ENCODE data around the gene ITGAV.

ITGAV gene

GRCh38 chr2:186589612-186590349, at the start of gene ITGAV:
Gene ITGAV (plus strand): TSS chr2:186590056. CDS start chr2:186590339, 283 bp downstream.
- H3K9ac ChIP-seq (ENCODE audit: low read depth, low read length) = peak within 1 kb of the TSS; percentile 92
- H3K27me3 ChIP-seq (ENCODE audit: insufficient read depth, low read length) = peaks cover 5% of the 10 kb centered on the region; the same call in 1 of the 2 replicates
- H3K27ac ChIP-seq (ENCODE audit: low read length) = no peak within 1 kb of the TSS
- no peaks in the 10 kb centered on the region for H3K9me3 ChIP-seq (ENCODE audit: insufficient read depth, low read depth, low read length)
- H3K36me3 ChIP-seq (ENCODE audit: insufficient read depth, low read depth, low read length) = no peaks in the 10 kb centered on the region
- peaks cover 20% of the 10 kb centered on the region; the same call in 1 of the 2 replicates for H3K4me1 ChIP-seq (ENCODE audit: insufficient read depth, low read length)
- peak within 1 kb of the TSS; percentile 97 for H3K4me3 ChIP-seq (ENCODE audit: low read length)

DNA sequence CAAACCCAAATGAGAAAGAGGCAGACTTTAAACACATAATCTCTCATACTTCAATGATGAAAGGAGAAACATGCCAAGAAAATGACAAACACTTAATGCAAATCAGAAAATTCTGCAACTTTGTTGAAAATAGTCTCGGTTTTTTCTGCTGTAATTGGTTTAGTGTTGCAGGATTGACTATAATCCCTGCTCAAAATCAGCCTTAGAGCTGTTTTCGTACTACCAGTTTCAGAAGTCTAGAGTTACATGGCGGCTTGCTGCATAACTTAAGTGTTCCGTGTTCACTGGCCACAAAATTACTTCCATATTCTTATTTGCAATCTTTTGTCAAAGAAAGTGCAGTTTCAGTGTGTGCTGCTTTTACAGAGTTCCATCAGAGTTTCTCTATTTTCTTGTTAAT, 48.9 kb upstream of the ITGAV start:
- no peaks in the 10 kb centered on the region for H3K36me3 ChIP-seq (ENCODE audit: insufficient read depth, low read depth, low read length)
- no peaks in the 10 kb centered on the region for H3K9me3 ChIP-seq (ENCODE audit: insufficient read depth, low read depth, low read length)
- H3K4me1 ChIP-seq (ENCODE audit: insufficient read depth, low read length) = peaks cover 29% of the 10 kb centered on the region
- no peak overlapping the region for H3K4me3 ChIP-seq (ENCODE audit: low read length)
- H3K9ac ChIP-seq (ENCODE audit: low read depth, low read length) = no peak overlapping the region
- no peak overlapping the region for H3K27ac ChIP-seq (ENCODE audit: low read length)
- H3K27me3 ChIP-seq (ENCODE audit: insufficient read depth, low read length) = no peaks in the 10 kb centered on the region

GRCh38 chr2:186542002-186542401, 47.9 kb upstream of the ITGAV start:
- peaks cover 34% of the 10 kb centered on the region for H3K4me1 ChIP-seq (ENCODE audit: insufficient read depth, low read length)
- H3K27me3 ChIP-seq (ENCODE audit: insufficient read depth, low read length) = no peaks in the 10 kb centered on the region
- H3K9ac ChIP-seq (ENCODE audit: low read depth, low read length) = no peak overlapping the region
- H3K27ac ChIP-seq (ENCODE audit: low read length) = no peak overlapping the region
- H3K9me3 ChIP-seq (ENCODE audit: insufficient read depth, low read depth, low read length) = no peaks in the 10 kb centered on the region
- no peaks in the 10 kb centered on the region for H3K36me3 ChIP-seq (ENCODE audit: insufficient read depth, low read depth, low read length)
- no peak overlapping the region for H3K4me3 ChIP-seq (ENCODE audit: low read length)

DNA sequence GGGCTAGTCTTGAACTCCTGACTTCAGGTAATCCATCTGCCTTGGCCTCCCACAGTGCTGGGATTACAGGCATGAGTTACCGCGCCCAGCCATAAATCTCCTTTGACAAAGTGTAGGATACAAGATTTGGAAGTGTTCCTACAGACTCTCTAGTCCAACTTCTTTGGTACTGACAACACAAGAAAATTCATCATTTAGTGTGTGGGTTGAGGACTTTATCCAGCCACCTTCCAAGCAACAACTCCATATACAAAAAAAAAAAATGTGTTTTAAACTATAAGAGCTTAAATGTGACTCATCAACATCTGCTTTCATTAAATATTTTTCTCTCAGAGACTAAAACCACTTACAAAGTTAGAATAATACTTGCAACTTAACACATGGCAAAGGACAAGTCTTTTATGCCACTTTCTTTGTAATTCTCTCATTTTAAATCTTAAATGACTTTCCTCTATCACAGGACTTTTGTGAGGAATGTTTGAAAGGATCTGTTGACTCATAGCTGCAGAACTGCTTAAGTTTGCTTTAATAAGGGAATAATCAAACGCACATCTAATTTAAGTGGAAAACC, 46.2 kb upstream of the ITGAV start:
- Histone ChIP-seq H3K27me3 (ENCODE audit: insufficient read depth, low read length) (no peaks in the 10 kb centered on the region), H3K27ac (ENCODE audit: low read length) (peak overlapping the region; percentile 45), H3K36me3 (ENCODE audit: insufficient read depth, low read depth, low read length) (no peaks in the 10 kb centered on the region), H3K4me3 (ENCODE audit: low read length) (no peak overlapping the region), H3K9ac (ENCODE audit: low read depth, low read length) (peak overlapping the region; percentile 64; the same call in 1 of the 2 replicates), H3K4me1 (ENCODE audit: insufficient read depth, low read length) (peaks cover 34% of the 10 kb centered on the region), H3K9me3 (ENCODE audit: insufficient read depth, low read depth, low read length) (no peaks in the 10 kb centered on the region)

GRCh38 chr2:186544255-186544675, 45.6 kb upstream of the ITGAV start:
- Histone ChIP-seq H3K4me3 (ENCODE audit: low read length) (no peak overlapping the region), H3K27ac (ENCODE audit: low read length) (peak overlapping the region; percentile 45), H3K9ac (ENCODE audit: low read depth, low read length) (peak overlapping the region; percentile 64; the same call in 1 of the 2 replicates), H3K27me3 (ENCODE audit: insufficient read depth, low read length) (no peaks in the 10 kb centered on the region), H3K4me1 (ENCODE audit: insufficient read depth, low read length) (peaks cover 34% of the 10 kb centered on the region), H3K9me3 (ENCODE audit: insufficient read depth, low read depth, low read length) (no peaks in the 10 kb centered on the region), H3K36me3 (ENCODE audit: insufficient read depth, low read depth, low read length) (no peaks in the 10 kb centered on the region)

GRCh38 chr2:186546846-186547245, 43.0 kb upstream of the ITGAV start:
- H3K36me3 ChIP-seq (ENCODE audit: insufficient read depth, low read depth, low read length) = no peaks in the 10 kb centered on the region
- H3K27me3 ChIP-seq (ENCODE audit: insufficient read depth, low read length) = no peaks in the 10 kb centered on the region
- H3K4me1 ChIP-seq (ENCODE audit: insufficient read depth, low read length) = peaks cover 29% of the 10 kb centered on the region
- no peak overlapping the region for H3K4me3 ChIP-seq (ENCODE audit: low read length)
- no peaks in the 10 kb centered on the region for H3K9me3 ChIP-seq (ENCODE audit: insufficient read depth, low read depth, low read length)
- no peak overlapping the region for H3K9ac ChIP-seq (ENCODE audit: low read depth, low read length)
- no peak overlapping the region for H3K27ac ChIP-seq (ENCODE audit: low read length)

DNA sequence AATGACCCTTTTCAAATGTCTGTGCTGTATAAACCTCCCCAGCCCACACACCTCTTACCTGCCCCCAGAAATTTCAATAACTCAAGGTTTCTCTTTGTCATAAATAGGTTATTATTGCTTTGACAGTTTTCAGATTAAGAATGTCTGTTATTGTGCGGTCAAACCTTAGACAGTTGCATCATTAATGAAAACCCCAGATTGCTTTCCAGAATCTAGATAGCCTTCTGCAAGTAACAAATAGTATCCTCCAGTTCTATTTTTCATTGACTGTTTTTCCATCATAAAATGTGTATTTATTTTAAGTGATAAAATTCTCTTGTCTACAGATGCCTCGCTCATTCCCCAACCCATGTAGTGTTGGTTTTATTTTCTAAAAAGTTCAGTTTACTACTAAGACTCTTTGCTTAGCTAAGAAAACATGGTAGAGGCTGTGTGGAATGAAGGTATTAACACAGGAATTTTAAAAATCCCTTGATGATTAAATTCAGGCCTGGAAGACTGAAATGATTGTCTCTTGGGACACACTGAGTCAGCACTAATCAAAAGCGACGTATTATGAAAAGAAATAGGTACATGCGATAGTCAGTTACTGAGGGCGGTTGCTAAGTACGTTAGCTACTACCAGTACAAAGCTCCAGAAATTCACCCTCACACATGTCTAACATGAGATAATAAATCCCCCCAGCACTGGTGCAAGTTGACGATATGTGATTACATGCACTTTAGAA, 38.4 kb upstream of the ITGAV start:
- H3K27ac ChIP-seq (ENCODE audit: low read length) = no peak overlapping the region
- no peaks in the 10 kb centered on the region for H3K36me3 ChIP-seq (ENCODE audit: insufficient read depth, low read depth, low read length)
- no peak overlapping the region for H3K4me3 ChIP-seq (ENCODE audit: low read length)
- H3K27me3 ChIP-seq (ENCODE audit: insufficient read depth, low read length) = no peaks in the 10 kb centered on the region
- 0 out of 2 replicates have a peak, but pooled peaks cover under 1% of the 10 kb centered on the region for H3K4me1 ChIP-seq (ENCODE audit: insufficient read depth, low read length)
- H3K9ac ChIP-seq (ENCODE audit: low read depth, low read length) = no peak overlapping the region
- no peaks in the 10 kb centered on the region for H3K9me3 ChIP-seq (ENCODE audit: insufficient read depth, low read depth, low read length)

DNA sequence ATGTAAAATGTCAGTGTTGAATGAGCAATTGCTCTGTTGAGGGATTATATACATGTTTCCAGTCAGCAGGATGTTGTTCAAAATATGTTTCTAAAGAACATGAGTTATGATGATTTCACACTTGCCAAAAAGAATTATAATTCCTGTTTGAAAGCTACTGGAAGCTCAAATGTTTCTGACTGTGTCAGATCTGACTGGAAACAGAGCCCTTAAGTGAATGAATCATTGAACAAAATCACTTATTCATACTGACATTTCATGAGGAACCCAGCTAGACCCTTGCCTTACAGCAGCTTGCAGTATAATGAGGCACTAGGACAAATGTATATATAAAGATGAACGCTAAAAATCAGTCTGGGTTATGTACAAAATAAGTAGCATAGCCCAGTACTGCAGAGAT, 35.4 kb upstream of the ITGAV start:
- H3K27ac ChIP-seq (ENCODE audit: low read length) = no peak overlapping the region
- no peaks in the 10 kb centered on the region for H3K9me3 ChIP-seq (ENCODE audit: insufficient read depth, low read depth, low read length)
- H3K4me1 ChIP-seq (ENCODE audit: insufficient read depth, low read length) = no peaks in the 10 kb centered on the region
- H3K36me3 ChIP-seq (ENCODE audit: insufficient read depth, low read depth, low read length) = no peaks in the 10 kb centered on the region
- H3K4me3 ChIP-seq (ENCODE audit: low read length) = no peak overlapping the region
- H3K27me3 ChIP-seq (ENCODE audit: insufficient read depth, low read length) = no peaks in the 10 kb centered on the region
- no peak overlapping the region for H3K9ac ChIP-seq (ENCODE audit: low read depth, low read length)

DNA sequence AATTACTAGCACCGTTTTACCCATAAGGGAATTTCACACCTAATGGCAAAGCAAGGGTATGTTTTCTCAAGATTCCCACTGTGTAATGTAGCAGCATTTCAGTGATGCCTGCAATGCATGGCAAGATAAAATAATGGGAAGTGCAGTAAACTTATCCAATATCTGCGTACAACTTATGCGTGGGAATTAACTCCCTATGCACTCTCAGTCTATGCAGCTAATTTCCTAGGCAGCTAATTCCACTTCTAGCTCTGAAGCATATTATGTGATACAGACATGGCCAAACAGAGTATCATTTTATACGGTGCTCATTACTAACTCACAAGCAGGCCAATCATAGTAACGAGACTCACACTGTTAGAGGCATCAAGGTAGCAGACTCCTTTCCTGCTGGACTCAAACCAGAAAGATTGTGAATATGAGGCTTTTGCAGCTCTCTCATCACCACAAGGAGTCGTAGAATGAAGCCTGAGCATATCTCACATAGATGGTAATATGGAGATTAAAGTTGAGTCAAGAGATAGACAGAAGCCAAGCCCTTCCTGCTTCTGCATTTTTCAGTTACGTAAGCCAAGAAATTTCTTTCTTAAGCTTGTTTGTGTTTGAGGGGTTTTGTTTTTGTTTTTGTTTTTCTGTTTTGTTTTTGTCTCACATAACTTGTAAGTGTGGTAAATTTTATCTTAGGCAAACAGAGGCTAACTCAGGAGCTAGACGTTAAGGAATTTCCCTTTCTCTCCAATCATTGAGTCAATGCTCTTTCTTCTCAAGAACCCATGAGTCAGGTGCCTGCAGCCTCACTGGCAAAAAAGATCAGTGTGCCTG, 34.8 kb upstream of the ITGAV start:
- Histone ChIP-seq H3K27me3 (ENCODE audit: insufficient read depth, low read length) (no peaks in the 10 kb centered on the region), H3K4me3 (ENCODE audit: low read length) (no peak overlapping the region), H3K36me3 (ENCODE audit: insufficient read depth, low read depth, low read length) (no peaks in the 10 kb centered on the region), H3K9ac (ENCODE audit: low read depth, low read length) (no peak overlapping the region), H3K4me1 (ENCODE audit: insufficient read depth, low read length) (no peaks in the 10 kb centered on the region), H3K9me3 (ENCODE audit: insufficient read depth, low read depth, low read length) (no peaks in the 10 kb centered on the region), H3K27ac (ENCODE audit: low read length) (no peak overlapping the region)

- Histone ChIP-seq H3K27ac (ENCODE audit: low read length) (no peak overlapping the region), H3K4me1 (ENCODE audit: insufficient read depth, low read length) (peaks cover 8% of the 10 kb centered on the region; the same call in 1 of the 2 replicates), H3K4me3 (ENCODE audit: low read length) (no peak overlapping the region), H3K36me3 (ENCODE audit: insufficient read depth, low read depth, low read length) (no peaks in the 10 kb centered on the region), H3K9me3 (ENCODE audit: insufficient read depth, low read depth, low read length) (no peaks in the 10 kb centered on the region), H3K27me3 (ENCODE audit: insufficient read depth, low read length) (no peaks in the 10 kb centered on the region), H3K9ac (ENCODE audit: low read depth, low read length) (no peak overlapping the region)
These were observed 31.2 kb upstream of the ITGAV start for GRCh38 chr2:186558512-186559276.

DNA sequence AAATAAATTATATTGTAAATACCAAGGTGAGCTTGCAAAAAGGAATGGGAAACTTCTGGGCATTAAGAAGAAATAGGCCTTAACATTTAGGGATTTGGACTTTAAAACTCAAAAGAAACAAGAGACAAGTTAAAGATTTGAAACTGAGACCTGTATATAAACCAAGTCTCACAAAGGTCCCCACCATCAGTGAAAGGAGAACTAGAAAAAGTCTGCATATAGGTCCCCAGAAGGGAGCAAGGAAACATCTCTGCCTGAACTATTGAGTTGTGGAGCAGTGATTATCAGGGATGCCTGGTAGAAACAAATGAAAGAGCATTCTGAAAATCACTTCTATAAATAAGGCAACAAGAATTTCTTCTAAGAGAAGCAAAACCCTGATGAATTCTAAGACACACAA, 30.5 kb upstream of the ITGAV start:
- Histone ChIP-seq H3K9ac (ENCODE audit: low read depth, low read length) (no peak overlapping the region), H3K4me3 (ENCODE audit: low read length) (no peak overlapping the region), H3K27me3 (ENCODE audit: insufficient read depth, low read length) (no peaks in the 10 kb centered on the region), H3K9me3 (ENCODE audit: insufficient read depth, low read depth, low read length) (no peaks in the 10 kb centered on the region), H3K27ac (ENCODE audit: low read length) (no peak overlapping the region), H3K4me1 (ENCODE audit: insufficient read depth, low read length) (peaks cover 8% of the 10 kb centered on the region; the same call in 1 of the 2 replicates), H3K36me3 (ENCODE audit: insufficient read depth, low read depth, low read length) (no peaks in the 10 kb centered on the region)
